Measurements from ENCODE around the gene NME2. TPM values are rescaled to one million over a fixed set of nuclear protein-coding genes. Genes with fewer than 3 reads are reported as not detected.

The NME2 gene
- total RNA-seq, 1 donor from 2014 or later: 638 TPM

GRCh38 chr17:51132964-51133319 lies 33.3 kb upstream of the NME2 start:
- Histone ChIP-seq H3K4me3 (no peak overlapping the region), H3K27ac (peak overlapping the region; percentile 65 to 76), H3K4me1 (peaks cover 3 to 10% of the 10 kb centered on the region in 2 donors), H3K9me3 (no peaks in the 10 kb centered on the region), H3K27me3 (no peaks in the 10 kb centered on the region), H3K36me3 (no peaks in the 10 kb centered on the region)
- no peak for DNase-seq (ENCODE audit: low spot score in 2 of 2)
- no peak for TF ChIP-seq CTCF (IDR thresholded peaks at IDR 0.05)
- intact Hi-C loops (cut with DNase I): no loop called here

GRCh38 chr17:51133365-51133764 lies 32.8 kb upstream of the NME2 start:
- no peak for DNase-seq (ENCODE audit: low spot score in 2 of 2)
- intact Hi-C loops (cut with DNase I): no loop called here
- no peaks in the 10 kb centered on the region for H3K9me3 ChIP-seq
- no peaks in the 10 kb centered on the region for H3K36me3 ChIP-seq
- no peak overlapping the region for H3K4me3 ChIP-seq
- TF ChIP-seq CTCF (IDR thresholded peaks at IDR 0.05): no peak
- H3K4me1 ChIP-seq: peaks cover 3 to 10% of the 10 kb centered on the region in 2 donors
- no peaks in the 10 kb centered on the region for H3K27me3 ChIP-seq
- peak overlapping the region; percentile 65 to 76 for H3K27ac ChIP-seq

GRCh38 chr17:51135956-51136355 lies 30.3 kb upstream of the NME2 start:
- no peak for TF ChIP-seq CTCF (IDR thresholded peaks at IDR 0.05)
- Histone ChIP-seq H3K4me1 (peaks cover 3 to 10% of the 10 kb centered on the region in 2 donors), H3K9me3 (no peaks in the 10 kb centered on the region), H3K27ac (no peak overlapping the region), H3K36me3 (no peaks in the 10 kb centered on the region), H3K4me3 (no peak overlapping the region), H3K27me3 (no peaks in the 10 kb centered on the region)
- intact Hi-C loops (cut with DNase I): no loop called here
- DNase-seq (ENCODE audit: low spot score in 2 of 2): no peak

GRCh38 chr17:51142597-51142996 lies 23.6 kb upstream of the NME2 start:
- DNase-seq (ENCODE audit: low spot score in 2 of 2): no peak
- no peak overlapping the region for H3K4me3 ChIP-seq
- no peak overlapping the region for H3K27ac ChIP-seq
- H3K27me3 ChIP-seq: no peaks in the 10 kb centered on the region
- TF ChIP-seq CTCF (IDR thresholded peaks at IDR 0.05): no peak
- no peaks in the 10 kb centered on the region for H3K36me3 ChIP-seq
- H3K9me3 ChIP-seq: no peaks in the 10 kb centered on the region
- no peaks in the 10 kb centered on the region for H3K4me1 ChIP-seq
- intact Hi-C loops (cut with DNase I): no loop called here

- H3K4me3 ChIP-seq: no peak overlapping the region
- no peaks in the 10 kb centered on the region for H3K36me3 ChIP-seq
- intact Hi-C loops (cut with DNase I): no loop called here
- H3K27ac ChIP-seq: no peak overlapping the region
- TF ChIP-seq CTCF (IDR thresholded peaks at IDR 0.05): no peak
- H3K4me1 ChIP-seq: no peaks in the 10 kb centered on the region
- DNase-seq (ENCODE audit: low spot score in 2 of 2): no peak
- H3K9me3 ChIP-seq: no peaks in the 10 kb centered on the region
- H3K27me3 ChIP-seq: no peaks in the 10 kb centered on the region
These were observed 21.8 kb upstream of the NME2 start for GRCh38 chr17:51144266-51145022.
